ENCODE measurements around the gene ROR2.
"Not testable (repeated sequence)": the region's sequence is repeated elsewhere in the genome, so short reads cannot be mapped to it uniquely, and the experiment has no call there.

ROR2 gene

GRCh38 chr9:91793371-91793770 is 156.7 kb downstream of the ROR2 start:
- H3K36me3 Mint-ChIP-seq (ENCODE audit: insufficient read depth) = peaks cover 12% of the 10 kb centered on the region
- H3K4me1 Mint-ChIP-seq; H3K27me3 Mint-ChIP-seq; H3K27ac Mint-ChIP-seq (ENCODE audit: low read depth); H3K9me3 Mint-ChIP-seq; DNase-seq (ENCODE audit: low spot score in 2 of 2); H3K4me3 Mint-ChIP-seq; ATAC-seq (replicated peaks; ENCODE audit: extremely low read depth, poor library complexity, severe bottlenecking): not testable (repeated sequence)

- no peak for DNase-seq (ENCODE audit: low spot score in 2 of 2)
- Mint-ChIP-seq H3K4me1 (no peaks in the 10 kb centered on the region), H3K9me3 (no peaks in the 10 kb centered on the region), H3K4me3 (no peak overlapping the region), H3K27me3 (peaks cover 14% of the 10 kb centered on the region), H3K36me3 (ENCODE audit: insufficient read depth) (peaks cover 4% of the 10 kb centered on the region), H3K27ac (ENCODE audit: low read depth) (no peak overlapping the region)
- no peak for ATAC-seq (replicated peaks; ENCODE audit: extremely low read depth, poor library complexity, severe bottlenecking)
These were observed 159.1 kb downstream of the ROR2 start for GRCh38 chr9:91790917-91791316.

- no peaks in the 10 kb centered on the region for H3K9me3 Mint-ChIP-seq
- H3K4me3 Mint-ChIP-seq = no peak overlapping the region
- peaks cover 24% of the 10 kb centered on the region for H3K27me3 Mint-ChIP-seq
- peaks cover 1% of the 10 kb centered on the region for H3K36me3 Mint-ChIP-seq (ENCODE audit: insufficient read depth)
- ATAC-seq (replicated peaks; ENCODE audit: extremely low read depth, poor library complexity, severe bottlenecking) (no peak), DNase-seq (ENCODE audit: low spot score in 2 of 2) (no peak)
- H3K27ac Mint-ChIP-seq (ENCODE audit: low read depth) = no peak overlapping the region
- no peaks in the 10 kb centered on the region for H3K4me1 Mint-ChIP-seq
These were observed 160.1 kb downstream of the ROR2 start for GRCh38 chr9:91789941-91790340.

GRCh38 chr9:91787931-91788330 is 162.1 kb downstream of the ROR2 start:
- H3K36me3 Mint-ChIP-seq (ENCODE audit: insufficient read depth) = peaks cover 1% of the 10 kb centered on the region
- H3K9me3 Mint-ChIP-seq = no peaks in the 10 kb centered on the region
- peaks cover 44% of the 10 kb centered on the region for H3K27me3 Mint-ChIP-seq
- DNase-seq (ENCODE audit: low spot score in 2 of 2) = no peak
- no peak overlapping the region for H3K4me3 Mint-ChIP-seq
- peaks cover 14% of the 10 kb centered on the region for H3K4me1 Mint-ChIP-seq
- ATAC-seq (replicated peaks; ENCODE audit: extremely low read depth, poor library complexity, severe bottlenecking) = no peak
- no peak overlapping the region for H3K27ac Mint-ChIP-seq (ENCODE audit: low read depth)

- no peaks in the 10 kb centered on the region for H3K9me3 Mint-ChIP-seq
- no peak overlapping the region for H3K27ac Mint-ChIP-seq (ENCODE audit: low read depth)
- H3K36me3 Mint-ChIP-seq (ENCODE audit: insufficient read depth) = peaks cover 3% of the 10 kb centered on the region
- peaks cover 53% of the 10 kb centered on the region for H3K27me3 Mint-ChIP-seq
- H3K4me3 Mint-ChIP-seq = no peak overlapping the region
- ATAC-seq (replicated peaks; ENCODE audit: extremely low read depth, poor library complexity, severe bottlenecking) (no peak), DNase-seq (ENCODE audit: low spot score in 2 of 2) (no peak)
- peaks cover 19% of the 10 kb centered on the region for H3K4me1 Mint-ChIP-seq
These were observed 163.7 kb downstream of the ROR2 start for GRCh38 chr9:91786132-91786896.

GRCh38 chr9:91785447-91785842 is 164.6 kb downstream of the ROR2 start:
- H3K27ac Mint-ChIP-seq (ENCODE audit: low read depth) = no peak overlapping the region
- DNase-seq (ENCODE audit: low spot score in 2 of 2) = no peak
- ATAC-seq (replicated peaks; ENCODE audit: extremely low read depth, poor library complexity, severe bottlenecking) = no peak

GRCh38 chr9:91784673-91785446 is 165.2 kb downstream of the ROR2 start:
- H3K4me1 Mint-ChIP-seq = peaks cover 19% of the 10 kb centered on the region
- ATAC-seq (replicated peaks; ENCODE audit: extremely low read depth, poor library complexity, severe bottlenecking) (no peak), DNase-seq (ENCODE audit: low spot score in 2 of 2) (no peak)
- peaks cover 59% of the 10 kb centered on the region for H3K27me3 Mint-ChIP-seq
- no peaks in the 10 kb centered on the region for H3K9me3 Mint-ChIP-seq
- no peak overlapping the region for H3K27ac Mint-ChIP-seq (ENCODE audit: low read depth)
- H3K36me3 Mint-ChIP-seq (ENCODE audit: insufficient read depth) = peaks cover 2% of the 10 kb centered on the region
- H3K4me3 Mint-ChIP-seq = no peak overlapping the region

More at GRCh38 chr9:91785447-91785842, 164.6 kb downstream of the ROR2 start:
- H3K4me1 Mint-ChIP-seq = peaks cover 19% of the 10 kb centered on the region
- no peaks in the 10 kb centered on the region for H3K9me3 Mint-ChIP-seq
- peaks cover 59% of the 10 kb centered on the region for H3K27me3 Mint-ChIP-seq
- no peak overlapping the region for H3K4me3 Mint-ChIP-seq
- peaks cover 2% of the 10 kb centered on the region for H3K36me3 Mint-ChIP-seq (ENCODE audit: insufficient read depth)

GRCh38 chr9:91783876-91784672 is 166.0 kb downstream of the ROR2 start:
- Mint-ChIP-seq H3K4me3 (no peak overlapping the region), H3K36me3 (ENCODE audit: insufficient read depth) (peaks cover 2% of the 10 kb centered on the region), H3K9me3 (no peaks in the 10 kb centered on the region), H3K27ac (ENCODE audit: low read depth) (no peak overlapping the region), H3K4me1 (peaks cover 19% of the 10 kb centered on the region), H3K27me3 (peaks cover 61% of the 10 kb centered on the region)
- ATAC-seq (replicated peaks; ENCODE audit: extremely low read depth, poor library complexity, severe bottlenecking) = no peak
- no peak for DNase-seq (ENCODE audit: low spot score in 2 of 2)

- Mint-ChIP-seq H3K36me3 (ENCODE audit: insufficient read depth) (peaks cover 3% of the 10 kb centered on the region), H3K4me3 (no peak overlapping the region)
These were observed 166.6 kb downstream of the ROR2 start for GRCh38 chr9:91783411-91783810.

GRCh38 chr9:91782708-91783214 is 167.3 kb downstream of the ROR2 start:
- H3K36me3 Mint-ChIP-seq (ENCODE audit: insufficient read depth) = peaks cover 3% of the 10 kb centered on the region
- DNase-seq (ENCODE audit: low spot score in 2 of 2) (no peak), ATAC-seq (replicated peaks; ENCODE audit: extremely low read depth, poor library complexity, severe bottlenecking) (peak; percentile 19)
- peaks cover 19% of the 10 kb centered on the region for H3K4me1 Mint-ChIP-seq
- H3K9me3 Mint-ChIP-seq = no peaks in the 10 kb centered on the region
- no peak overlapping the region for H3K27ac Mint-ChIP-seq (ENCODE audit: low read depth)
- H3K27me3 Mint-ChIP-seq = peaks cover 66% of the 10 kb centered on the region
- no peak overlapping the region for H3K4me3 Mint-ChIP-seq

More at GRCh38 chr9:91783411-91783810, 166.6 kb downstream of the ROR2 start:
- Mint-ChIP-seq H3K27me3 (peaks cover 66% of the 10 kb centered on the region), H3K27ac (ENCODE audit: low read depth) (no peak overlapping the region), H3K9me3 (no peaks in the 10 kb centered on the region), H3K4me1 (peaks cover 19% of the 10 kb centered on the region)
- no peak for DNase-seq (ENCODE audit: low spot score in 2 of 2)
- no peak for ATAC-seq (replicated peaks; ENCODE audit: extremely low read depth, poor library complexity, severe bottlenecking)

GRCh38 chr9:91781906-91782305 is 168.1 kb downstream of the ROR2 start:
- Mint-ChIP-seq H3K9me3 (no peaks in the 10 kb centered on the region), H3K27me3 (peaks cover 68% of the 10 kb centered on the region), H3K27ac (ENCODE audit: low read depth) (no peak overlapping the region), H3K4me1 (peaks cover 19% of the 10 kb centered on the region), H3K36me3 (ENCODE audit: insufficient read depth) (peaks cover 3% of the 10 kb centered on the region), H3K4me3 (no peak overlapping the region)
- ATAC-seq (replicated peaks; ENCODE audit: extremely low read depth, poor library complexity, severe bottlenecking) = no peak
- no peak for DNase-seq (ENCODE audit: low spot score in 2 of 2)

GRCh38 chr9:91781116-91781515 is 168.9 kb downstream of the ROR2 start:
- Mint-ChIP-seq H3K36me3 (ENCODE audit: insufficient read depth) (peaks cover 3% of the 10 kb centered on the region), H3K4me3 (no peak overlapping the region), H3K27me3 (peaks cover 76% of the 10 kb centered on the region), H3K27ac (ENCODE audit: low read depth) (no peak overlapping the region), H3K9me3 (no peaks in the 10 kb centered on the region), H3K4me1 (peaks cover 19% of the 10 kb centered on the region)
- ATAC-seq (replicated peaks; ENCODE audit: extremely low read depth, poor library complexity, severe bottlenecking) (no peak), DNase-seq (ENCODE audit: low spot score in 2 of 2) (no peak)

Measured in central memory CD8-positive, alpha-beta T cell (primary cell).